Uterus (tissue), 4 donors: ENCODE data around the gene NOTCH2. TPM values are rescaled to one million over a fixed set of nuclear protein-coding genes. Genes with fewer than 3 reads are reported as not detected.

Experiments used
- DNase-seq, 2 donors: peaks; one replicate each; pipeline ENCODE4 v3.0.0-alpha.2; 2019 to 2020
- H3K27ac ChIP-seq, 2 donors: fragments of 200-600 bp; sonication (generic); 1 replicate in 1 of 2; 2 replicates in 1 of 2; pipeline ENCODE4 v1.5.1; 2016 to 2018
- H3K27me3 ChIP-seq, 2 donors: fragments of 200-600 bp; sonication (generic); one replicate each; pipeline ENCODE4 v1.5.1; 2018 to 2019; ENCODE audit warnings: control low read depth in 1 of 2
- H3K36me3 ChIP-seq, 2 donors: fragments of 200-600 bp; sonication (generic); one replicate each; pipeline ENCODE4 v1.5.1; 2019; ENCODE audit warnings: control low read depth in 1 of 2
- H3K4me1 ChIP-seq, 2 donors: fragments of 200-600 bp; sonication (generic); one replicate each; pipeline ENCODE4 v1.5.1; 2018 to 2019; ENCODE audit warnings: control low read depth in 1 of 2
- H3K4me3 ChIP-seq, 2 donors: fragments of 200-600 bp; sonication (generic); 1 replicate in 1 of 2; 2 replicates in 1 of 2; pipeline ENCODE4 v1.5.1; 2018 to 2019; ENCODE audit warnings: mild to moderate bottlenecking in 1 of 2
- H3K9me3 ChIP-seq, 2 donors: fragments of 200-600 bp; sonication (generic); one replicate each; pipeline ENCODE4 v1.5.1; 2019; ENCODE audit warnings: control low read depth in 1 of 2
- POLR2A ChIP-seq, 2 donors: fragments of 450-650 bp; IDR thresholded peaks; one replicate each; pipeline ENCODE4 v1.6.1; 2016; ENCODE audit warnings: antibody characterized with exemption in 2 of 2, mild to moderate bottlenecking in 1 of 2, moderate library complexity in 1 of 2
- intact Hi-C: fragments of 100-400 bp; cut with DNase I; formaldehyde crosslinking; loops from one replicate; pipeline ENCODE4 v1.15.1; 2023; ENCODE audit warnings: low total_unique reads
- total RNA-seq, 4 donors: library from RNA; depleted of rRNA in 3 of 4; stranded (reverse); fragments of >200 nt in 3 of 4; gene quantifications; one replicate each; pipeline versions ENCODE4 v1.1.0 to v1.2.4, GENCODE V29; 2014 to 2023
- TF ChIP-seq, protein P1 (sequence below), 4 experiments: fragments of 200-600 bp in 2 of 4; fragments of 450-650 bp in 2 of 4; sonication (generic) in 2 of 4; IDR thresholded peaks; one replicate each; pipeline ENCODE4 v1.5.1; 2016 to 2019; ENCODE audit warnings: antibody characterized with exemption in 4 of 4, mild to moderate bottlenecking in 2 of 4, moderate library complexity in 1 of 4
- donor health status: DM: yes; HTN: yes; CAD: no.

The NOTCH2 gene
- total RNA-seq, 4 donors from 2014 or later: 33.8 to 266 (median 87.7) TPM

DNA sequence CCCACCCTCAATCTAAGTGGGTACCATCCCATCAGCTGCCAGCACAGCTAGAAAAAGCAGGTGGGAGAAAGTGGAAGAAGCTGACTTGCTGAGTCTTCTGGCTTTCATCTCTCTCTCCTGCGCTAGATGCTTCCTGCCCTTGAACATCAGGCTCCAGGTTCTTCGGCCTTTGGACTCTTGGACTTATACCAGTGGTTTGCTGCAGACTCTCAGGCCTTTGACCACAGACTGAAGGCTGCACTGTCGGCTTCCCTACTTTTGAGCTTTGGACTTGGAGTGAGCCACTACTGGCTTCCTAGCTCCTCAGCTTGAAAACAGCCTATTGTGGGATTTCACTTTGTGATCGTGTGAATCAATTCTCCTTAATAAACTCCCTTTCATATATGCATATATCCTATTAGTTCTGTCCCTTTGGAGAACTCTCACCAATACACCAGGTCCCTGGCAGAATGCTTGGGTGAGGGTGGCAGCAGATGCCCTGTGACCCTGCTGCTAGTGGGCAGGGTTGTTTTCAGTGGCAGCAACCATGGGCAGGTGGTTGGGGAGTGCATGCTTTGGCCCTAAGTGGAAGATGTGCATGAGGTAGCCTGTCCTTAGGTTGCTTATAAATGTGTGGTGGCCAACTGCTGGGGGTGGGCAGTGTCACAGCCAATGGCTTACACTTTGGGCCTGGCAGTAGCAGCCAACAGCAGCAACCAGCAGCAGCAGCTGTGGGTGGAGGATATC is 162.4 kb downstream of the NOTCH2 start:
- no peak overlapping the region for H3K27ac ChIP-seq
- no peaks in the 10 kb centered on the region for H3K27me3 ChIP-seq

DNA sequence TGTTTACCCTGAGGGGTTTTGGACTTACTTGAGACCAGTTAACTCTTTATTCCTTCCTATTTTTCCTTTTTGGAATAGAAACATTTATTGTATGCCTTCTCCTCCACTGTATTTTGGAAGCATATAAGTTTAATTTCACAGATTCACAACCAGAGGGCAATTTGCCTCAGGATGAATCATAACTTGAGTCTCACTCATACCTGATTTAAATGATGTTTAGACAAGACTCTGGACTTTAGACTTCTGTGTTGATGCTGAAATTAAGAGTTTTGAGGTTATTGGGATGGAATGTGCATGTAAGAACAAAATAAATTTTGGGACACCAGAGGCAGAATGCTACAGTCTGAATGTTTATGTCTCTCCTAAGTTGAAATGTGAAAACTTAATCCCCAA is 166.0 kb downstream of the NOTCH2 start:
- H3K9me3 ChIP-seq: no peaks in the 10 kb centered on the region
- no peak overlapping the region for H3K27ac ChIP-seq
- intact Hi-C loops: no loop called here
- H3K36me3 ChIP-seq: no peaks in the 10 kb centered on the region
- no peaks in the 10 kb centered on the region for H3K27me3 ChIP-seq
- H3K4me1 ChIP-seq: no peaks in the 10 kb centered on the region
- no peak for DNase-seq
- TF ChIP-seq, protein P1, sequence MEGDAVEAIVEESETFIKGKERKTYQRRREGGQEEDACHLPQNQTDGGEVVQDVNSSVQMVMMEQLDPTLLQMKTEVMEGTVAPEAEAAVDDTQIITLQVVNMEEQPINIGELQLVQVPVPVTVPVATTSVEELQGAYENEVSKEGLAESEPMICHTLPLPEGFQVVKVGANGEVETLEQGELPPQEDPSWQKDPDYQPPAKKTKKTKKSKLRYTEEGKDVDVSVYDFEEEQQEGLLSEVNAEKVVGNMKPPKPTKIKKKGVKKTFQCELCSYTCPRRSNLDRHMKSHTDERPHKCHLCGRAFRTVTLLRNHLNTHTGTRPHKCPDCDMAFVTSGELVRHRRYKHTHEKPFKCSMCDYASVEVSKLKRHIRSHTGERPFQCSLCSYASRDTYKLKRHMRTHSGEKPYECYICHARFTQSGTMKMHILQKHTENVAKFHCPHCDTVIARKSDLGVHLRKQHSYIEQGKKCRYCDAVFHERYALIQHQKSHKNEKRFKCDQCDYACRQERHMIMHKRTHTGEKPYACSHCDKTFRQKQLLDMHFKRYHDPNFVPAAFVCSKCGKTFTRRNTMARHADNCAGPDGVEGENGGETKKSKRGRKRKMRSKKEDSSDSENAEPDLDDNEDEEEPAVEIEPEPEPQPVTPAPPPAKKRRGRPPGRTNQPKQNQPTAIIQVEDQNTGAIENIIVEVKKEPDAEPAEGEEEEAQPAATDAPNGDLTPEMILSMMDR (IDR thresholded peaks at IDR 0.05): no peak
- TF ChIP-seq POLR2A (IDR thresholded peaks at IDR 0.05): no peak
- H3K4me3 ChIP-seq: no peak overlapping the region

More for the DNA sequence above, 162.4 kb downstream of the NOTCH2 start:
- TF ChIP-seq, protein P1 (IDR thresholded peaks at IDR 0.05): no peak
- no peak for TF ChIP-seq POLR2A (IDR thresholded peaks at IDR 0.05)
- no peaks in the 10 kb centered on the region for H3K4me1 ChIP-seq
- DNase-seq: no peak
- H3K4me3 ChIP-seq: no peak overlapping the region
- intact Hi-C loops: no loop called here
- no peaks in the 10 kb centered on the region for H3K9me3 ChIP-seq
- H3K36me3 ChIP-seq: no peaks in the 10 kb centered on the region

DNA sequence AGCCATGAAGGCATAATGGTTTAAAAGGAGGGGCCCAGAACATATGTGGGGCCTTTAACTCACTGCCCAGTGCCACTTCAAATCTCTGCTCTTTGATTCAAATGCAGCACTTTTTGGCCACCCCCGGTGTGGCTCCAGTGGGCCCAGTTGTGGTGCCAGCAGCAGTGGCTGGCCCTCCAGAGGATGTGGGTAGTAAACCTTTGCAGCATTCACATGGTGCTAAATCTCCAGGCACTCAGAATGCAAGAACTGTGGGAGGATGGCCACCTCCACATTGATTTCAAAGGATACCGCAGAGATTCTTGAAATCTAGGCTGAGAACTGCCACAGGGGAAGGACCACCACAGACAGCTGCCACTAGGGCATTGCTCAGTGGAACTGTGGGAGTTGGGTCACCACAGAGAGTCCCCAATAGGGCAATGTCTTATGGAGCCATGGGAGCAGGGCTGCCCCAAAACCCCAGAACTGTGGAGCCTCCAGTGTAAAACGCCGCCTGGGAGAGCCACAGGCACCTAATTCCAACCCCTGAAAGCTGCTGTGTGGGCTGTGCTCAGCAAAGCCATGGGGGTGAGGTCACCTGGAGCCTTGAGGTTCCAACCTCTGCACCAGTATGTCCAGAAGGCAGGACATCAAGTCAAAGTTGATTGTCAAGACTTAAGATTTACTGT is 166.6 kb downstream of the NOTCH2 start:
- intact Hi-C loops: no loop called here
- Histone ChIP-seq H3K4me1 (no peaks in the 10 kb centered on the region), H3K36me3 (no peaks in the 10 kb centered on the region), H3K4me3 (no peak overlapping the region), H3K9me3 (no peaks in the 10 kb centered on the region), H3K27me3 (no peaks in the 10 kb centered on the region), H3K27ac (no peak overlapping the region)
- no peak for DNase-seq
- TF ChIP-seq, protein P1 (IDR thresholded peaks at IDR 0.05): no peak
- TF ChIP-seq POLR2A (IDR thresholded peaks at IDR 0.05): no peak

DNA sequence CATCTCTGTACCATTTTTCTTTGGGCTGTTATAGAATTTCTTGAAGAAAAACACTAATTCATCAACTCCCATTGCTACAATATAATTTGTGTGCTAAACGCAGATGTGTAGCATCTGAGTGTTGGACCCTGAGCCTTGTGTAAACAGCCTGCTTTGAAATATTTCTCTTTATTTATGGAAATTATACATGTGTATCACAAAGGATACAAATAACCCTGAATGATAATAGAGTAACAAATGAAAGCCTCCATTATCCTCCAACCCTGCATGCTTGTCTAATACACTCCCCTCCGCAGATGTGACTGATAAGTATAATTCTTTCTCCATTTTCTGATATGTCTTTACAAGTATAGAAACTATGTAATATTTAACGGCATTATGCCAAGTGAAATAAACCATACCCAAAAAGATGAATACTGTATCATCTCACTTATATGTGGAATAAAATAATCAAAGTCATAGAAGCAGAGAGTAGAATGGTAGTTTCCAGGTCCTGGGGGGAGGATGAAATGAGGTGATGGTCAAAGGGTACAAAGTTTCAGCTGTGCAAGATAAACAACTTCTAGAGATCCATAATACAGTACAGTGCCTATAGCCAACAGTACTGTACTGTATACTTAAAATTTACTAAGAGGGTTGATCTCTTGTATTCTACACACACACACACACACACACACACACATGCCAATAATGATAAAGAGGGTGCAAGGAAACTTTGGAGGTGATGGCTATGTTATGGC is 170.3 kb downstream of the NOTCH2 start:
- H3K27ac ChIP-seq: no peak overlapping the region
- H3K4me3 ChIP-seq: no peak overlapping the region
- no peaks in the 10 kb centered on the region for H3K9me3 ChIP-seq
- no peaks in the 10 kb centered on the region for H3K27me3 ChIP-seq
- intact Hi-C loops: no loop called here
- no peak for DNase-seq
- TF ChIP-seq, protein P1 (IDR thresholded peaks at IDR 0.05): no peak
- TF ChIP-seq POLR2A (IDR thresholded peaks at IDR 0.05): no peak
- H3K4me1 ChIP-seq: no peaks in the 10 kb centered on the region
- no peaks in the 10 kb centered on the region for H3K36me3 ChIP-seq

DNA sequence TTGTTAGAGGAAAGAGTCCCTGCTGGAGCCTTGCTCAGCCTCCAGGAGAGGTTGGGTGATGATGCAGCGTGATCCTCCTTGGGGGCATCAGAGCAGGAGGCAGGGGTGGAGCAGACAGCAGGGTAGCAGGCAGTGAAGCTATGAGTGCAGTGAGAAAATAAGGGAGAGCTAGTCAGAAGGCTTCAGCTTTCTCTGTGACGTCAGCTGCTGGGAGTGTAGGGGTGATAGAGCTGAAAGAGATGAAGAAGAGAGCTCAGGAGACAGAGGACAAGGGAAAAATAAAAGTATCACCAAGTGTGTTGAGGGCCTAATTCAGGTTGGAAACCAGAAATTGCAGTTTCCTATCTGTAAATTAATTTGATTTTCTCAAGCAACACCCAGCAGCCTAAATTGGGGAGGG is 170.9 kb downstream of the NOTCH2 start:
- no peak for TF ChIP-seq POLR2A (IDR thresholded peaks at IDR 0.05)
- TF ChIP-seq, protein P1 (IDR thresholded peaks at IDR 0.05): no peak
- DNase-seq: no peak
- no peaks in the 10 kb centered on the region for H3K4me1 ChIP-seq
- H3K36me3 ChIP-seq: no peaks in the 10 kb centered on the region
- H3K9me3 ChIP-seq: no peaks in the 10 kb centered on the region
- H3K4me3 ChIP-seq: no peak overlapping the region
- H3K27ac ChIP-seq: no peak overlapping the region
- intact Hi-C loops: no loop called here
- no peaks in the 10 kb centered on the region for H3K27me3 ChIP-seq
